GM23338 (cell line): Measurements from ENCODE around the gene TBK1. TPM values are rescaled to one million over a fixed set of nuclear protein-coding genes. Genes with fewer than 3 reads are reported as not detected.

Source experiments
- ATAC-seq: fragments of 200-7000 bp; cut with Tn5 transposase; 3 replicates; pipeline ENCODE4 v1.9.1; 2020
- DNase-seq: peaks from one replicate; pipeline ENCODE4 v3.0.0-alpha.2; 2015; ENCODE audit warnings: low spot score
- H2AFZ ChIP-seq: fragments of 200-600 bp; sonication (generic); 2 replicates; pipeline ENCODE4 v1.8.0; 2016; ENCODE audit warnings: antibody characterized with exemption, mild to moderate bottlenecking, moderate library complexity
- H3F3A ChIP-seq: fragments of 200-600 bp; sonication (generic); replicated peaks from 2 replicates; pipeline ENCODE4 v1.8.0; 2017; ENCODE audit warnings: antibody characterized with exemption, mixed run types, low read depth
- H3K27ac ChIP-seq: fragments of 200-600 bp; sonication (generic); 2 replicates; pipeline ENCODE4 v1.6.1; 2016; ENCODE audit warnings: low read depth
- H3K27me3 ChIP-seq: fragments of 200-600 bp; sonication (generic); 2 replicates; pipeline ENCODE4 v1.8.0; 2016; ENCODE audit warnings: mild to moderate bottlenecking, mixed run types, moderate library complexity; ENCODE audit not compliant: insufficient read depth
- H3K36me3 ChIP-seq: fragments of 200-600 bp; sonication (generic); 2 replicates; pipeline ENCODE4 v1.8.0; 2016; ENCODE audit warnings: mild to moderate bottlenecking; ENCODE audit not compliant: insufficient read depth
- H3K4me1 ChIP-seq: fragments of 200-600 bp; sonication (generic); 2 replicates; pipeline ENCODE4 v1.8.0; 2016; ENCODE audit warnings: mild to moderate bottlenecking, moderate library complexity; ENCODE audit not compliant: insufficient read depth
- H3K4me2 ChIP-seq: fragments of 200-600 bp; sonication (generic); 2 replicates; pipeline ENCODE4 v1.7.1; 2017; ENCODE audit warnings: mixed run types
- H3K4me3 ChIP-seq: fragments of 200-600 bp; sonication (generic); 2 replicates; pipeline ENCODE4 v1.6.1; 2016; ENCODE audit warnings: mixed run types
- H3K79me2 ChIP-seq: fragments of 200-600 bp; sonication (generic); replicated peaks from 2 replicates; pipeline ENCODE4 v1.8.0; 2017; ENCODE audit warnings: mild to moderate bottlenecking; ENCODE audit not compliant: insufficient read depth
- H3K9me2 ChIP-seq: fragments of 200-600 bp; sonication (generic); 2 replicates; pipeline ENCODE4 v1.8.0; 2017; ENCODE audit not compliant: insufficient read depth
- H4K20me1 ChIP-seq: fragments of 200-600 bp; sonication (generic); replicated peaks from 2 replicates; pipeline ENCODE4 v1.8.0; 2017; ENCODE audit warnings: mild to moderate bottlenecking; ENCODE audit not compliant: insufficient read depth
- H3K27ac Mint-ChIP-seq: 2 replicates; pipeline ENCODE4 v1.8.0; 2020; ENCODE audit warnings: inconsistent platforms, mild to moderate bottlenecking, moderate library complexity, mixed read lengths
- H3K27me3 Mint-ChIP-seq: 3 replicates; pipeline ENCODE4 v1.8.0; 2022; ENCODE audit warnings: low read depth, mild to moderate bottlenecking, moderate library complexity, mixed read lengths, inconsistent platforms; ENCODE audit not compliant: insufficient read depth, poor library complexity
- H3K36me3 Mint-ChIP-seq: 3 replicates; pipeline ENCODE4 v1.8.0; 2021; ENCODE audit warnings: low read depth, mild to moderate bottlenecking, inconsistent platforms, moderate library complexity, mixed read lengths
- H3K4me1 Mint-ChIP-seq: 3 replicates; pipeline ENCODE4 v1.8.0; 2020; ENCODE audit warnings: mild to moderate bottlenecking, inconsistent platforms, mixed read lengths
- H3K4me3 Mint-ChIP-seq: 3 replicates; pipeline ENCODE4 v1.8.0; 2021; ENCODE audit warnings: moderate library complexity, mild to moderate bottlenecking, inconsistent platforms, mixed read lengths
- H3K9me3 Mint-ChIP-seq: 3 replicates; pipeline ENCODE4 v1.8.0; 2020; ENCODE audit warnings: moderate library complexity, mild to moderate bottlenecking, inconsistent platforms, mixed read lengths
- CREB1 ChIP-seq: fragments of 250-450 bp; sonication (Bioruptor Pico); IDR thresholded peaks from 2 replicates; pipeline ENCODE4 v1.5.0; 2020; ENCODE audit warnings: low read depth, mild to moderate bottlenecking, moderate library complexity
- CTCF ChIP-seq, 2 experiments: fragments of 200-600 bp in 1 of 2; sonication (generic) in 1 of 2; conservative IDR thresholded peaks; 2 replicates each; pipeline versions ENCODE4 v1.5.1 to v1.6.1; 2016 to 2017; ENCODE audit warnings: antibody characterized with exemption in 2 of 2, low read depth in 2 of 2, mild to moderate bottlenecking in 2 of 2, moderate library complexity in 1 of 2
- ETS1 ChIP-seq: IDR thresholded peaks from 2 replicates; pipeline ENCODE4 v1.6.1; 2016; ENCODE audit warnings: antibody characterized with exemption
- EZH2 ChIP-seq: fragments of 200-600 bp; sonication (generic); IDR thresholded peaks from one replicate; pipeline ENCODE4 v1.8.0; 2017; ENCODE audit warnings: antibody characterized with exemption, mild to moderate bottlenecking, low read depth; ENCODE audit not compliant: unreplicated experiment
- EZH2phosphoT487 ChIP-seq: fragments of 200-600 bp; sonication (generic); IDR thresholded peaks from one replicate; pipeline ENCODE4 v1.8.1; 2018; ENCODE audit warnings: antibody characterized with exemption; ENCODE audit not compliant: unreplicated experiment
- NANOG ChIP-seq: IDR thresholded peaks from 2 replicates; pipeline ENCODE4 v1.6.1; 2016; ENCODE audit warnings: antibody characterized with exemption, borderline replicate concordance
- polyA plus RNA-seq: library from polyadenylated mRNA; unstranded; fragments of >200 nt; fragmentation: Nextera tagmentation; extraction: Ambion mirVana; gene quantifications from 2 replicates; pipeline ENCODE4 v1.2.1, GENCODE V29; 2016
- total RNA-seq: library from RNA; depleted of rRNA; stranded (reverse); fragments of >200 nt; shearing (Covaris generic); gene quantifications from 2 replicates; pipeline ENCODE4 v1.2.3, GENCODE V29; 2014
- TF ChIP-seq, protein P1 (sequence below): IDR thresholded peaks from one replicate; pipeline ENCODE4 v1.6.1; 2018; ENCODE audit warnings: antibody characterized with exemption; ENCODE audit not compliant: unreplicated experiment

Gene TBK1
- total and polyA plus RNA-seq, 2 experiments from 2014 or later, result 21.7 to 29.9 TPM

GRCh38 chr12:64532734-64533351, 80.9 kb downstream of the TBK1 start (continued):
- TF ChIP-seq CTCF (conservative IDR thresholded peaks at IDR 0.05; ENCODE audit: low read depth in 2 of 2), result no peak
- no peak for TF ChIP-seq EZH2phosphoT487
- no peak for TF ChIP-seq CREB1 (CRISPR knock-in tag)
- TF ChIP-seq EZH2, result no peak
- TF ChIP-seq, protein P1, sequence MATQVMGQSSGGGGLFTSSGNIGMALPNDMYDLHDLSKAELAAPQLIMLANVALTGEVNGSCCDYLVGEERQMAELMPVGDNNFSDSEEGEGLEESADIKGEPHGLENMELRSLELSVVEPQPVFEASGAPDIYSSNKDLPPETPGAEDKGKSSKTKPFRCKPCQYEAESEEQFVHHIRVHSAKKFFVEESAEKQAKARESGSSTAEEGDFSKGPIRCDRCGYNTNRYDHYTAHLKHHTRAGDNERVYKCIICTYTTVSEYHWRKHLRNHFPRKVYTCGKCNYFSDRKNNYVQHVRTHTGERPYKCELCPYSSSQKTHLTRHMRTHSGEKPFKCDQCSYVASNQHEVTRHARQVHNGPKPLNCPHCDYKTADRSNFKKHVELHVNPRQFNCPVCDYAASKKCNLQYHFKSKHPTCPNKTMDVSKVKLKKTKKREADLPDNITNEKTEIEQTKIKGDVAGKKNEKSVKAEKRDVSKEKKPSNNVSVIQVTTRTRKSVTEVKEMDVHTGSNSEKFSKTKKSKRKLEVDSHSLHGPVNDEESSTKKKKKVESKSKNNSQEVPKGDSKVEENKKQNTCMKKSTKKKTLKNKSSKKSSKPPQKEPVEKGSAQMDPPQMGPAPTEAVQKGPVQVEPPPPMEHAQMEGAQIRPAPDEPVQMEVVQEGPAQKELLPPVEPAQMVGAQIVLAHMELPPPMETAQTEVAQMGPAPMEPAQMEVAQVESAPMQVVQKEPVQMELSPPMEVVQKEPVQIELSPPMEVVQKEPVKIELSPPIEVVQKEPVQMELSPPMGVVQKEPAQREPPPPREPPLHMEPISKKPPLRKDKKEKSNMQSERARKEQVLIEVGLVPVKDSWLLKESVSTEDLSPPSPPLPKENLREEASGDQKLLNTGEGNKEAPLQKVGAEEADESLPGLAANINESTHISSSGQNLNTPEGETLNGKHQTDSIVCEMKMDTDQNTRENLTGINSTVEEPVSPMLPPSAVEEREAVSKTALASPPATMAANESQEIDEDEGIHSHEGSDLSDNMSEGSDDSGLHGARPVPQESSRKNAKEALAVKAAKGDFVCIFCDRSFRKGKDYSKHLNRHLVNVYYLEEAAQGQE, result no peak

- H3K27me3 Mint-ChIP-seq, result no peaks in the 10 kb centered on the region
- H3K79me2 ChIP-seq, result no peaks in the 10 kb centered on the region
- no peaks in the 10 kb centered on the region; the same call in 1 of the 2 replicates for H3K4me1 ChIP-seq
- H3K4me1 Mint-ChIP-seq, result peaks cover 8% of the 10 kb centered on the region
- no peaks in the 10 kb centered on the region for H3K27me3 ChIP-seq
- H3K4me3 ChIP-seq, result no peak overlapping the region
- no peak overlapping the region for H3K27ac Mint-ChIP-seq
- no peak overlapping the region for H3K27ac ChIP-seq
- no peak for ATAC-seq
- no peak for DNase-seq
- no peaks in the 10 kb centered on the region for H4K20me1 ChIP-seq
- H3K36me3 ChIP-seq, result no peaks in the 10 kb centered on the region
- no peak overlapping the region for H3K4me2 ChIP-seq
- H3K9me3 Mint-ChIP-seq, result no peaks in the 10 kb centered on the region
- H3K36me3 Mint-ChIP-seq, result no peaks in the 10 kb centered on the region
- no peak overlapping the region for H2AFZ ChIP-seq
- H3F3A ChIP-seq, result no peaks in the 10 kb centered on the region
- H3K4me3 Mint-ChIP-seq, result no peak overlapping the region
- no peaks in the 10 kb centered on the region for H3K9me2 ChIP-seq
- TF ChIP-seq EZH2 (no peak), NANOG (no peak), ETS1 (no peak), CREB1 (CRISPR knock-in tag) (no peak)
- TF ChIP-seq, protein P1, result no peak
Observed at GRCh38 chr12:64534672-64535199, 82.8 kb downstream of the TBK1 start.
